K562 treated with DMSO at 1 percent for 48 hours (cell line): ENCODE data around the gene HLA-DPB1. TPM values are rescaled to one million over a fixed set of nuclear protein-coding genes. Genes with fewer than 3 reads are reported as not detected.

Experiments
- total RNA-seq: library from RNA; unstranded; fragments of 300-600 nt; gene quantifications from 2 replicates; pipeline ENCODE4 v1.2.3, GENCODE V29; 2022; ENCODE audit warnings: low replicate concordance; ENCODE audit errors: extremely low read depth

Gene HLA-DPB1
- not detected in 2 replicates for total RNA-seq

GRCh38 chr6:33075568-33076405, at the start of gene HLA-DPB1:
Gene HLA-DPB1 (plus strand): TSS chr6:33075990. CDS start chr6:33076042, 52 bp downstream.

GRCh38 chr6:33073431-33073871, 2.3 kb upstream of the HLA-DPB1 start, which contains the start of gene HLA-DPA1:
Gene HLA-DPA1 (minus strand): TSS chr6:33073649.

Other genes with a start within 250 kb of the HLA-DPB1 start
- gene TAP2, start 237.3 kb upstream of the HLA-DPB1 start, total RNA-seq, result not detected in 2 replicates
- gene PSMB8, start 231.9 kb upstream of the HLA-DPB1 start, total RNA-seq, result not detected in 2 replicates
- gene TAP1, start 222.3 kb upstream of the HLA-DPB1 start, total RNA-seq, result not detected in 2 replicates
- not detected in 2 replicates for gene PSMB9, start 221.8 kb upstream of the HLA-DPB1 start, total RNA-seq
- not detected in 2 replicates for gene HLA-DMB, start 135.0 kb upstream of the HLA-DPB1 start, total RNA-seq
- gene HLA-DMA, start 122.9 kb upstream of the HLA-DPB1 start, total RNA-seq, result not detected in 2 replicates
- not detected in 2 replicates for gene BRD2, start 107.4 kb upstream of the HLA-DPB1 start, total RNA-seq
- gene HLA-DOA, start 66.4 kb upstream of the HLA-DPB1 start, total RNA-seq, result not detected in 2 replicates
- gene HLA-DPA1, start 2.3 kb upstream of the HLA-DPB1 start, total RNA-seq, result not detected in 2 replicates
- gene COL11A2, start 116.5 kb downstream of the HLA-DPB1 start, total RNA-seq, result not detected in 2 replicates
- not detected in 2 replicates for gene RXRB, start 124.7 kb downstream of the HLA-DPB1 start, total RNA-seq
- 245 TPM in 1 of 2 replicates, not detected in the other for gene SLC39A7, start 124.9 kb downstream of the HLA-DPB1 start, total RNA-seq
- not detected in 2 replicates for gene HSD17B8, start 128.7 kb downstream of the HLA-DPB1 start, total RNA-seq
- not detected in 2 replicates for gene RING1, start 132.5 kb downstream of the HLA-DPB1 start, total RNA-seq
- gene VPS52, start 195.9 kb downstream of the HLA-DPB1 start, total RNA-seq, result not detected in 2 replicates
- 6,916 and 8,608 TPM in 2 replicates for gene RPS18, start 196.1 kb downstream of the HLA-DPB1 start, total RNA-seq
- not detected in 2 replicates for gene B3GALT4, start 201.1 kb downstream of the HLA-DPB1 start, total RNA-seq
- not detected in 2 replicates for gene WDR46, start 213.2 kb downstream of the HLA-DPB1 start, total RNA-seq
- gene PFDN6, start 213.6 kb downstream of the HLA-DPB1 start, total RNA-seq, result not detected in 2 replicates
- gene RGL2, start 223.0 kb downstream of the HLA-DPB1 start, total RNA-seq, result 141 TPM in 1 of 2 replicates, not detected in the other
- gene TAPBP, start 238.1 kb downstream of the HLA-DPB1 start, total RNA-seq, result 231 TPM in 1 of 2 replicates, not detected in the other
- gene ZBTB22, start 241.8 kb downstream of the HLA-DPB1 start, total RNA-seq, result not detected in 2 replicates
- not detected in 2 replicates for gene DAXX, start 247.0 kb downstream of the HLA-DPB1 start, total RNA-seq